HG03521 (cell line): ENCODE results near the gene ZNF860.
"Not testable (repeated sequence)": the region's sequence is repeated elsewhere in the genome, so short reads cannot be mapped to it uniquely, and the experiment has no call there.

Experiments used
- ATAC-seq: cut with Tn5 transposase; IDR thresholded peaks from one replicate; pipeline ENCODE4 v1.9.1; 2021; ENCODE audit warnings: mild to moderate bottlenecking, moderate library complexity; ENCODE audit not compliant: unreplicated experiment

The ZNF860 gene

DNA sequence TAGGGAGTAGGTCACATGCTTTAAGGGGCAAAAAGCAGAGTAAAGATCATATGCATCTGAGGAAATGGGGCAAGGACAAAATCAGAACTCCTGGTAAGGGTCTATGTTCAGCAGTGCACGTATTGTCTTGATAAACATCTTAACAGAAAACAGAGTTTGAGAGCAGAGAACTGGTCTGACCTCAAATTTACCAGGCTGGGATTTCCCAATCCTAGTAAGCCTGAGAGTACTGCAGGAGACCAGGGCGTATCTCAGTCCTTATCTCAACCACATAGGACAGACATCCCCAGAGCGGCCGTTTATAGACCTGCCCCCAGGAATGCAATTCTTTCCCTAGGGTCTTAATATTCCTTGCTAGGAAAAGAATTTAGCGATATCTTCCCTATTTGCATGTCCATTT, 13.5 kb downstream of the ZNF860 start:
- ATAC-seq = not testable (repeated sequence)

DNA sequence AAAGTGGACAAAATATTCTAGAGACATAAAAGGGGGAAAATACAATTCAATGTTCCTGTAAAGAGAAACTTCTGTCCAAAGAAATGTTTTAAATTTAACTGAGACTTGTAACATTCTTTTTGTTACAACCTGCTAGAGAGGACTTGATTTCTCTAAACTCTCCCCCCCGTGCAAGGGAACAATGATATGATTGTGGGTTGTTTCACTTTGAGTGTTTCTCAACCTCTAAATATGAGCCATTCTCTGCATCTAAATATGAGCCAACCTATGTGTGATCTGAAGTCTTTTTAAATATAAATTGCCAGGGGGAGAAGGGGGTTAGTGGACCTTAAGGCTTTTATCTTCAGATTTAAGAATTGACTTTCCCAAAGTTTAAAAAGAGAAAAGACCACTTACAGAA, 14.6 kb downstream of the ZNF860 start:
- ATAC-seq = no peak

DNA sequence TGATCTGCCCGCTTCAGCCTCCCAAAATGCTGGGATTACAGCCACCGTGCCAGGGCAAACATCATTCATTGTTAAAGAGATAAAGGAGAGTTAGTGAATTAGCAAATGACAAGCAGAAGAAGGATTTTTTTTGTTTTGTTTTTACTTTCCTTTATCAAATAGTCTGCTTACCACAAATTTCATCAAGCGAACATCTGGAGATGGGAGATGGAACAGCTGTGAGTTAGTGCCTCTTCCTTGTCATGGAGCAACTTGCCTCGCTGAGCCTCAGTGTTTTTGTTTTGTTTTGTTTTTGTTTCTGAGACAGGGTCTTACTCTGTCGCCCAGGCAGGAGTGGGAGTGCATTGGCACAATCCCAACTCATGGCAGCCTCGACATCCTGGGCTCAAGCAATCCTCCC, 15.9 kb downstream of the ZNF860 start:
- no peak for ATAC-seq

DNA sequence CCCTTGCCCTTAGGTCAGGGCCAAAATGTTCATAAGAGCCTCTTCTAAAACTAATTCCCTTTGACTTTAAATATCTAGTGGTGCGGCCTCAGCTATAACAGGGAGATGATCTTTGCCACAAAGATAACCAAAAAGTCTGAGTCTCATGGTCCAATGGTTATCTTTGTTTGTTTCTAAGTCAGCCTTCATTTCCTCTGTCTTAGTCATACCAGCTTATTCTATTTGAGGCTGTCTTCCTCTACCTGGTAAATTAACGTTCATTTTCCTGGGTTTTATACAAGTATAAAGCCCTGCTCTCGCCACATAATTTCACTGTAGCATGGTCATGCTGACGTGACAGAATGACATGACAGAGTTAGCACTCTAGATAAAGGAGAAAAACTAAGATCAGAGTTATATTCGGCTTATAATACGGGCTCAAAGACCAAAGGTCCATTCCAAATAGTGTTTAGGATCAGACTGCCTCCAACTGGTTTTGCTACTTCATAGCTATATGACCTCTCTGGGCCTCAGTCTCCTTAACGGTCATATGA, 18.4 kb downstream of the ZNF860 start:
- no peak for ATAC-seq

DNA sequence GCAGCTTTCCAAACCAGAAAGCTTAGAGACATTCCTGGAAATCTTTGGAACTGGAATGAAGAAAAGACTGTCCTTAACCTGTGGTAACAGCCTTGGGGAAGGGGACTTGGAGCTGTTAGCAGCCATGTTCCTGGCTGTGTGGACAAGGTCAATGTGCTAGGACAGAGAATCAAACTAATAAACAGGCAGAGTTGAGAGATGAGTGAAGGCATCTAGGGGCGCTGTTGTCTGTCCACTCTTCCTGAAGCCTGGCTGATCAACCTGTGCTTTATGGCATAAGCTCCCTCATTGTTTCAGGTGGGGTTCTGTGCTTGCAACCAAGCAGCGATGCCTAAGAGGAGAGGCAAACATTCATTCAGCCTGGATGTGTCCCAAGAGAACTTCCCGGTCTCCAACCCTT, 19.3 kb downstream of the ZNF860 start:
- ATAC-seq = no peak

DNA sequence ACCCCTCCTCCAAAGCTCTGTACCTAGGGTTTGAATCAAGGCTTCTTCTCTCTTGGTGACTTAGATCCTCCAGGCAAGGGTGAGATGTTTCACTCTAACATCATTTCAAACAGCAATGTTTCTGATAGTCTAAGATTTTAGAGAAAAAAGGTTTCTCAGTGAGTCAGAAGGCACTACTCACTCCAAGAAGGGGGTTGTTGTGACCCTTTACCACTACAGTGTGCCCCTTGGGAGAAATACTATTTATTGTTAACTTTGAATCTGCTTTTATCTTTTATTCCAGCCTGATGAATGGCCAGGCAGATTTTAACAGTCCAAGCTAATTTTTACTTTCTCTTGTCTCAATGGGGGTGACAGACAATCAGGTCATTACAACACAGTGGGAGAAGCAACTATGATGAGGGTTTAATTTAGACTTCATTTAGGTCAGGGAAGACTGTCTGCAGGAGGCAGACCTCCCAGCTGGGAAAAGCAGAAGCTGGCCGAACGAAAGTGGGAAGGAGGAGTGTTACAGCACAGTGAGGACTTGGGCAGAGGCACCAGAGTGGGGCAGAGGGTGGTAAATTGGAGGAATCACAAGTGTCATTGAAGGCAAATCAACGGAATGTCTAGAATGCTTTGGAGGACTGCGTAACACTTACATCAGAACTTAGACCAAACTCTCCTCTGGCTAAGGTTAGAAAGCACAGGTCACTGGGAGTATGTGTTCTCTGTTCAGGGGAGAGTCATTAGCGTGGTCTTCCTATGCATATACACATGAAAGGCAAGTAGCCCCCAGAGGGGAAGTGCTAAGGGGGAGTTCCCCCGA, 21.2 kb downstream of the ZNF860 start:
- no peak for ATAC-seq

DNA sequence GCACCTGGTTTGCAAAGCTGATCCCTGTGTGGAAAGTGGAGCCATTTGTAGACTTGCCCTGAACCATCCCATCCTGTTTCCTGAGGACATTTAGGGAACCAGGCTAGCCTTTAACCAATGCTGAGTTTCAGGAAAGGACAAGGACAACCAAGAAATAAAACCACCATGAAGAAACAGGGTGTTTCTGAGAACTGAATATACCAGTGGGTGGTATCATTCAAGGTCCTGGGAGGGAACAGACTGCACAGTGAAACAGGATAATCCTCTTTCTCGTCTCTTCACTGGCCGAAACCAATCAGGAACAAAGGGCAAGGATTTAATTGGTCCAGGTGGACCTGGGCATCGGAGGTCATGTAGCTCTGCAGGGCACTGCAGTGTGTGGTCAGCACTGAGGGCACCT, 21.8 kb downstream of the ZNF860 start:
- no peak for ATAC-seq

DNA sequence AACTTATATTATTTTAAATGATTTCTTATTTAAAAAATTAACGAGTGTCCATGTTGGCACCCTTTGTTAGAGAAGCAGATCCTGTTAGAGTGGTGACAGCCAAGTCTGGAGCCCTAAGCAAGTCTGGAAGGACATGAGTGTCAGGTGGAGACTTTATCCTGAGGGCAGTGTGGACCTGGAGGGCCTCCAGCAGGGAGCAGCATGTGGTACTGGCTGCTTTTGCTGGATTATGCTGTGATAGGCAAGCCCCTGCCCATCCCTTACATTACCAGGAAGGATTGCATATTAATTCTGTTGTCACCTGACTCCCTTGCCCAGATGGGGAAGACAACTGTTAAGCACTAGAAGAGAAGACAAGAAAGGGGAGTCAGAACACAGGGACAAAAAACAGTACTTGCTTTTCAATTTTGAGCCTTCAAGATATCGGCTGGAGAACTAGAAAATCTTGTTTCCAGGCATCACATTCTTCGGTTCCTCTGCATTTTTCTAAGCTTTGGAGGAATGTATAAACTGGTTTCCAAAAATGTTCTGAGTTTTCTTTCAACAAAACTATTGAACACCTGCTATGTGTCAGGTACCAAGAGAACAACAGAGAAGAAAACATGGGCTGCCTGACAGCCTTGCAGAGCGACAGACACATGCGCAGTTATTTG, 22.7 kb downstream of the ZNF860 start:
- ATAC-seq = no peak

DNA sequence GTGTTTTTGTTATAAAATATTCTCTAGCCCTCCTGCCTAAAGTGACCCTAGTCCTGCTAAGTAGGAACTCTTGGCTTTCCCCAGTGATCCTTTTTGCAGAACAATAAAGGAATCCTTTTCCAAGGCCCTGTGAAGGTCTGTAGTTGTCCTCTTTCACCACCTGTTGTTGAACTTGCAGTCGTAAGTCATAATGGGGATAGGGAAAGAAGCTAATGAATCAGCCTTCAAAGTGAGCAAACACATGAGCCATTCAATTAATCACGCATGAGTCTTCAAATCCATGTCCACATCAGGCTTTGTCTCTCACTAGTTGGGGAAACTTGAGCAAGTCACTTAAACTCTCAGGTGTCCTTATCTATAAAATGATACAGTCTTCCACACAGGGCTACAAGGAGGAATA, 27.6 kb downstream of the ZNF860 start:
- no peak for ATAC-seq

DNA sequence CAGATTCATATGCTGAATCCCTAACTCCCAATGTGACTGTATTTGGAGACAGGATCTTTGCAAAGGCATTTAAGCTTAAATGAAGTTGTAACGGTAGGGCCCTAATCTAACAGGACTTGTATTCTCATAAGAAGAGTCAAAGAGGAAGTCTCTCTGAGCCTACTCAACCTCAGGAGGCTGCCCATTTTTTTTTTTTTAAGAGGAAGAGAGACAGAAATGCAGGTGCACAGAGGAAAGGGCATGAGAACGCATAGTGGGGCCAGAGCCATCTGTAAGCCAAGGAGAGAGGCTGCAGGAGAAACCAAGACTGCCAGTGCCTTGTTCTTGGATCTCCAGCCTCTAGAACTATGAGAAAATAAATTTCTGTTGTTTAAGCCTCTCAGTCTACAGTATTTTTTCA, 28.4 kb downstream of the ZNF860 start:
- no peak for ATAC-seq

DNA sequence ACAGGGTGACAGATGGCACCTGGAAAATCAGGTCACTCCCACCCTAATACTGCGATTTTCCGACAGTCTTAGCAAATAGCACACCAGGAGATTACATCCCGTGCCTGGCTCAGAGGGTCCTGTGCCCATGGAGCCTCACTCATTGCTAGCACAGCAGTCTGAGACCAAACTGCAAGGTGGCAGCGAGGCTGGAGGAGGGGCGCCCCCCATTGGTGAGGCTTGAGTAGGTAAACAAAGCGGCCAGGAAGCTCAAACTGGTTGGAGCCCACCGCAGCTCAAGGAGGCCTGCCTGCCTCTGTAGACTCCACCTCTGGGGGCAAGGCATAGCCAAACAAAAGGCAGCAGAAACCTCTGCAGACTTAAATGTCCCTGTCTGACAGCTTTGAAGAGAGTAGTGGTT, 29.1 kb downstream of the ZNF860 start:
- ATAC-seq = not testable (repeated sequence)

DNA sequence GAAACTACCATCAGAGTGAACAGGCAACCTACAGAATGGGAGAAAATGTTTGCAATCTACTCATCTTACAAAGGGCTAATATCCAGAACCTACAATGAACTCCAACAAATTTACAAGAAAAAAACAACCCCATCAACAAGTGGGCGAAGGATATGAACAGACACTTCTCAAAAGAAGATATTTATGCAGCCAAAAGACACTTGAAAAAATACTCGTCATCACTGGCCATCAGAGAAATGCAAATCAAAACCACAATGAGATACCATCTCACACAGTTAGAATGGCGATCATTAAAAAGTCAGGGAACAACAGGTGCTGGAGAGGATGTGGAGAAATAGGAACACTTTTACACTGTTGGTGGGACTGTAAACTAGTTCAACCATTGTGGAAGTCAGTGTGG, 34.1 kb downstream of the ZNF860 start:
- not testable (repeated sequence) for ATAC-seq

DNA sequence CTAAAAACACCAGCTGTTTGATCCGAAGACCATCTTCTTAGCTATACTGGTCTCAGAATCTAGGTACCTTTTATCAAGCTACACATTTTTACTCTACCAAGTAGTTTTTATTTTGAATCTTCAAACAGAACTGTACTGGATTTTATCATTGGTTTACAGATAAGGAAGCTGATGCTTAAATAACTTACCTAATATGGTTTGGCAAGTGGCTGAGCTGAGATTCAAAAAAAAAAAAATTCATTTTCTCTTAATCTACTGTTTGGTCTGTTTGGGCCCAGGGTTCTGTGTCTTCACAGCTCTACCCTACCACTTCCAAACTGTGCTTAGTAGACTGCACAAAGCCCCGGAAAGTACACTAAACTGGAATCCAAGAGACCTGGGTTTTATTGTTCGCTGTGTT, 35.7 kb downstream of the ZNF860 start:
- ATAC-seq = no peak

DNA sequence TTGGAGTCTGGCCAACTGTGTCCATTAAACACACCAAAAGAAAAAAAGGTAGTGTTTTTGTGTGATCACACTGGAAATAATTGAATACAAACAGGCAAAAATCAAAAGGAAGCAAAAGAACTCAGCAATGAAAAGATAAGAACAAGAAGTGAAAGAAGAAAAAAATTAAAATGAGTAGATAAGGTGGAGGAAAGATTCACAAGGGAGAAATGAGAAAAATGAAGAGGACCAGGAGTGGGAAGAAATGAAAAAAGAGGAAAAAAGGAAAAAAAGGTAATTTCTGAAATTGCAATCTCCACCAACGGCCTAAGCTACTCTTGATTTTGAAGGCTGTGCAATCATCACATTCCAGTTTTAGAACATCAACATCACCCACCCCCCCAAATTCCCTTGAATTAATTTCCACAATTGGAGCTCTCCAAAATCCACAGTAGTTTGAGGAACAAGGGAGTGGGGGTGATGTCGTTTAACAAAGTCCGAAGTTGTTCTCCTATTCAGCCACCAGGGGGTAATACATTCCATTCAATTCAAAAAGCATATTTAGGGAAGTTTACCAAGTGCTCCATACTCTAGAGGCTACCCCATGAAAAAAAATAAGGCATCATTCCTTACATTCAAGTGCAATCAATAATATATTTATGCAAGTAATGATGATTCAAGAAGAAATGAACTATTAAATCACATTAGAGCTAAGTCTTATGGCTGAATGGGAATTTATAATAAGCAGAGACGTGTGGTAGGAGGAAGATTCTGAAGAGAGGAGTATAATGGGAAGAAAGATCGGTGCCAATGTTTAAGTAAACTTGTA, 37.4 kb downstream of the ZNF860 start:
- ATAC-seq = no peak

DNA sequence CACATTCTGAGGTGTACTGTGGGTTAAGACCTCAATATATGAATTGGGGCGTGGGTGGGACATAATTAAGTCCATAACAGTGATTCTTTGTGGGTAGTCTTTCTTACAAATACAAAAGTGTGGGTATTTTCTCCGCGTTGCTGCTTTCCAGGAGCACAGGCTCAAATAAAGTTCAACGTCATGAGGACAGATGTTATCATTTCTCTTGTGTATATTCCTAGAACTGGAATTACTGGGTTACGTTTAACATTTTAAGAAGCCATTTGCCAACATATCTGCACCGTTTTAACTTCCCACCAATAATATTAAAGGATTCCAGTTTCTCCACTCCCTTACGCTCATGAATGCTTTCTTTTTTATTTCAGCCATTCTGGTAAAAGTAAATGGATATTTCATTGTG, 39.6 kb downstream of the ZNF860 start:
- no peak for ATAC-seq

DNA sequence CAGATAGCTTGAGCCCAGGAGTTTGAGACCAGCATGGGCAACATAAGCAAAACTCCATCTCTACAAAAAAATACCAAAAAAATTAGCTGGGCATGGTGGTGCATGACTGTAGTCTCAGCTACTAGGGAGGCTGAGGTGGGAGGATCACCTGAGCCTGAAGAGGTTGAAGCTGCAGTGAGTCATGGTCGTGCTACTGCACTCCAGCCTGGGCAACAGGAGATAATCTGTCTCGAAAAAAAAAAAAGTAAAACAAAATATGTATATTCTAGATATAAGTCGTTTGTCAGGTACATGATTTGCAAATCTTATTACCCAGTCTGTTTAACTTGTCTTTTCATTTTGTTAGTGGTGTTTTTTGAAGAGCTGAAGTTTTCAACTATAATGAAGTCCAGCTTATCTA, 40.2 kb downstream of the ZNF860 start:
- ATAC-seq = no peak

DNA sequence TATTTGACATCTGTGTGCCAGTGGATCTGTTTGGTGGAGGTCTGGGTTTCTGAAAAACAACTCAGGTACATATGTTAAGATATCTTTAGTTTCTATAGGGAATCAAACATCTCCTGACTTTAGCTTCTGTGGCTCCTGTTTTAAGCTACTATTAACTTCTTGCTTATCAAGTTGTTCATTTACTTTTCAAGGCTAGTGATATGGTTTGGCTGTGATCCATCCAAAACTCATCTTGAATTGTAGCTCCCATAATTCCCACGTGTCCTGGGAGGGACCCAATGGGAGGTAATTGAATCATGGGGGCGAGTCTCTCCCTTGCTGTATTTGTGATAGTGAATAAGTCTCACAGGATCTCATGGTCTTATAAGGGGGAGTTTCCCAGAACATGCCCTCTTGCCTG, 41.4 kb downstream of the ZNF860 start:
- ATAC-seq = no peak

DNA sequence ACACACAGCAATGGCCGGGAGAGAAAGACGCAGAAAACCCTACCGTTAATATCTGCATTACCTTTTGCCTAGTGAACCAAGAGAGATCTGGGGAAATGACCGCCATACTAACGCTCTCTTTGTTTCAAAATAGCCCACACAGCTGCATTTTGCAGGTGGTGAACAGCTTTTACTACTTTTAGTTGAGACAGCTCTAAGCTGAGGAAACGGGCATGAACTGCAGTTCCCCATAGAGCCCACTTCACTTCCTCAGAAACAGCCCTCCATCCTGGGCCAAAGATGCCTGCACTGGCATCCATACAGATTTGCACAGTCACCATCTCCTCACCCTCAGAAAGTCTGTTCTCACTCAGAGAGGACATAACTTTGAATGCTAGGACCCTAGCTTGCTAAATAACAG, 45.0 kb downstream of the ZNF860 start:
- ATAC-seq = no peak

DNA sequence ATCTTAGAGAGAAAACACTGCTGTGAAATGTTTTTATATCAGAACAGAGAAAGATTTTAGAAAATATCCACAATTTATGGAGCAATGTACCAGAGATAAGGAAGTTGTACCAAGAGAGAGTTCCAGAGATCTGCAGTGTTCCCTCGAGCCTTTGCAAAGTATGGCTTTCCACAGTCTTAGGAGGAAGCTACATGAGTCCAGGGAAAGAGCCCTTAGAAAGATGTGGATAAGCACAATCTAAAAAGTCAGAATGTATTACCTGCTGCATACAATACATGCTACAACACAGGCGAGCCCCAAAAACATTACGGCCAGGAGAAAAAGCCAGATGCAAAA, 56.4 kb downstream of the ZNF860 start:
- no peak for ATAC-seq

DNA sequence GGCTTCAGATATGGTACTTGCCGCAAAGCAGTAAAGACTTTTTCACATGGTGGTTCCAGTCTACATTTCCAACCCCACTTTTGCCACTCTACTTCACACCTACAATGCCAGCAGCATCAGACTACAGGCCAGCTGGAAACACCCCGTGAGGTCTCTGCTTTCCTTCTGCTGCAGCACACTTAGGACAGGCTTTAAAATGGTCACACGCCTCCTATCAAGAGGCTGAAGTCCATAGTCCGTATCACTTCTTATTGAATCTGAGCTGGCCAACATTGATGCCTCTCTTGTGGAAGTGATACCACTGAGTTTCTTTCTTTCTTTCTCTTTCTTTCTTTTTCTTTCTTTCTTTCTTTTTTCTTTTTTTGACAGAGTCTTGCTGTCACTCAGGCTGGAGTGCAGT, 59.8 kb downstream of the ZNF860 start:
- ATAC-seq = no peak
